NCI-H524 (cell line): Measurements from ENCODE around the gene ADRB2.
A peak's percentile ranks its signal among the peaks of the same experiment; 100 is the strongest.
"Not testable (repeated sequence)": the region's sequence is repeated elsewhere in the genome, so short reads cannot be mapped to it uniquely, and the experiment has no call there.

Source experiments
- DNase-seq, 2 experiments: peaks; one replicate each; lab custom pipeline; 2025; lab: John Stamatoyannopoulos, UW

The ADRB2 gene

GRCh38 chr5:148826053-148826738 lies at the start of gene ADRB2:
ADRB2 (plus strand) TSS chr5:148826611; CDS start chr5:148826832, 221 bp downstream.
- DNase-seq = peak; percentile 86 to 91

GRCh38 chr5:148776780-148777179 lies 49.6 kb upstream of the ADRB2 start:
- DNase-seq = no peak

GRCh38 chr5:148778882-148779281 lies 47.5 kb upstream of the ADRB2 start:
- no peak for DNase-seq

DNA sequence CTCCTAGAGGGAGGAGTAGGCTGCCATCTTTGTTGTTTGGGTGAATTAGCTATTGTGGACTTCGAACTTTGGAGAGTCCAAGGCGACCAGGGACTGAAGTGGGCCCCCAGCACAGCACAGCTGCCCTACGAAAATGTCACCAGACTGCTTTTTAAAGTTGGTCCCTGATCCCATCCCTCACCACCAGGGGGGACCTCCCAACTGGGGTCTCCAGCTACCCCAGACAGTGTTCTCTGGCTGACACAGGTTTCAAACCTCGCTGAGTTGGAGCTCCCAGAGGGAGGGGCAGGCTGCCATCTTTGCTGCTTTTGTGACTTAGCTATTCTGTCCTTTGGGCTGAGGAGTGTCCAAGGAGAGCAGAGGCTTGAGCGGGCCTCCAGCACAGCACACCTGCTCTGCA lies 45.7 kb upstream of the ADRB2 start:
- DNase-seq = no peak

- no peak for DNase-seq
These were observed 44.6 kb upstream of the ADRB2 start for GRCh38 chr5:148781766-148782165.

GRCh38 chr5:148785223-148785622 lies 41.2 kb upstream of the ADRB2 start:
- no peak for DNase-seq

GRCh38 chr5:148786456-148786855 lies 40.0 kb upstream of the ADRB2 start:
- DNase-seq = no peak

DNA sequence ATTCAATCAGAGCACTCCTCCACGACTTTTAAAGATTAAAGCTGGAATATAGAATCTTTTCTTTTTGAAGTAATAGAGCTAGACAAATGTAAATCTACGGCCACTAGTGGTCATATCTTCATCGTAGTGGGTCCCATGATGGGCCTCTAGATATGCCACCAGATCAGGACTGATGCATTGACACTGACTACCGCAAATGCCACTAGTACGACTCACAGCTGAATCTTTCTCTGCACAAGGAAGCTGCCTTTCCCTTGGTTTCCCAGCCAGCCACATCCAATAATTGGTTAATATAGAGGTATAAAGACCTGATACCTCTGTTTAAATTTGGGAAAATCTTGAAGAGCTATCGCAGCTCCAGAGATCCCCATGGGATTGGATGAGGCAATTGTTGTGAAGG lies 37.8 kb upstream of the ADRB2 start:
- no peak for DNase-seq

DNA sequence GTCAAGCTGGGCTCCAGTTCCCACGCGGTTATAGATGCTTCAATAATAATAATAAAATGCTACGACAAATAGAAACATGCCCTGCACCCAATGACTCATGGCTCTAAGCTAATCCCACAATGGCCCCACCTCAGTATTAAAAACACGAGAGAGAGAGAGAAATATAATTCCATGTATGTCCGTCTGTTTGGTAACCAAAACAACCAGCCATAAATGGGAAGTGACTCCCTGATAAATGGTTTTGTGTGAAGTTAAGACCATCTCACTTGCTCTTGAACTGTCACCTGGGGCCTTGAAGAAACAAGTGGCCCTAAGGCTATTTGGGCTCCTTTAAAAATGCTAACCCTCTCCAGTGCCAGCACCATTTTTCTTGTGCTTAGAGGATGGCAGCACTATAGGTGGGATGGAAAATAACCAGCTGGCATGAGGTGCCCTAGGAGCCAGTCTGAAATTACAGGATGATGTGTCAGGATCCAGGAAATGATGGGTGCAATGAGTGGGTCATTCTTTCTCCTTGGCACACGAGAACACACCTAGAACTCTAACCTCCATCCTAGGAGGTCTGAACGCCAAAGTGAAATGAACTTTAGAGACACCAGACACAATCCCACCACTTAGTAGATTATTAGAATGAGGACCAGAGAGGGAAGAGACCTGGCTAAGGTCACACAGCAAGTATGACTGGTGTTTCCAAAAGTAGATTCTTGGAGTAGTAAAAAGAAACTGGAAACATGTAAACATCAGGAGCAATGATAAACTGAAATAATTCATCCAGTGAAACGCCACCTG lies 35.7 kb upstream of the ADRB2 start:
- no peak for DNase-seq

DNA sequence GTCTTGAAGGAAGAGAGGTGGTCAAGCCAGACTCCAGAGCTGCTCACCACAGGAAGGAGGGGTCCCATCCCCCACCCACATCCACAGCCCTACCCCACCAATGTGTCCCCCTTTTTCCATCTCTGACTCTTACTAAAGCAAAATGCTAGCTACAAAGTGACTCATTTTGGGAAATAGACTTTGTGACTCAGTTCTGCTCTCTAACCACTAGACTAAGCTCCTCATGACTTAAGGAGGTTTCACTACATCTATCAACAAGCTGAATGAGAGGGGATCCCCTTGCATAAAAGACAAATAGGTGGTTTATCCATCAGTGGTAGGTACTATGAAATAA lies 35.1 kb upstream of the ADRB2 start:
- no peak for DNase-seq

DNA sequence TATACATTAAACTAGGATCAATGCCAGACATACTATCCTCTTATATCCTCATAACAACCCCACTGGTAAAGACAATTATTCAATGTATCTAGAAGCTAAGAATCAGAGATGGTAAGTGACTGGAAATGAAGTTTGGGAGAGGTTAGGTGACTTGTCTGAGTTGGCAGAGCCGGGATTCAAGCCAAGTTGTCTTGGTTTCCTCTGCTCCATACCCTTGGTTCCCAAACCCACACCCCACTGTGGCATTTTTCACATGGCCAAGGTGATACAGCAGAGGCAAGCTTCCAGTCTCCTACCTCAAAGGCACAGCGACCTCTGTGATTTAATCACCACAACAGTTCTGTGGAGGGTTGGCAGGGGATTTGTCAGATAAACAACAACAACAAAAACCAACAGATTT lies 34.7 kb upstream of the ADRB2 start:
- no peak for DNase-seq

- no peak for DNase-seq
These were observed 33.7 kb upstream of the ADRB2 start for GRCh38 chr5:148792744-148793143.

DNA sequence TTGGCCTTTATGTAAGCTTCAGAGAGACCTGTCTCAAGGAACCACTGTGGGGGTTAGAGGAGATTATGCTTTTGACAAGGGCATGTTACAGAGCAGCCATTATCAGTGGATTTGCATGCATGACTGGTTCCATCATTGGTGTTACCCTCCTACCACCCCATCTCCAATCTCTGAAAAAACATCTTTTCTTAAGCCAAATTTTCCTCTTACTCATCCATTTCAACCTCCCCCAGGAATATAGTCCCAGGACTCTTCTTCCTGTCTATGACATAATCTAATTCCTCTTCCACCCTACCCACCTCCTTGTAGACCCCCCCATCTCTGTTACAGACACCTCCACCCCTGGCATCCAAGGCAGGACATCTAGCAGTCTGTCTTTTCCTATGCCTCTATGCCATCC lies 33.1 kb upstream of the ADRB2 start:
- DNase-seq = no peak

GRCh38 chr5:148794275-148794674 lies 32.1 kb upstream of the ADRB2 start:
- DNase-seq = no peak

DNA sequence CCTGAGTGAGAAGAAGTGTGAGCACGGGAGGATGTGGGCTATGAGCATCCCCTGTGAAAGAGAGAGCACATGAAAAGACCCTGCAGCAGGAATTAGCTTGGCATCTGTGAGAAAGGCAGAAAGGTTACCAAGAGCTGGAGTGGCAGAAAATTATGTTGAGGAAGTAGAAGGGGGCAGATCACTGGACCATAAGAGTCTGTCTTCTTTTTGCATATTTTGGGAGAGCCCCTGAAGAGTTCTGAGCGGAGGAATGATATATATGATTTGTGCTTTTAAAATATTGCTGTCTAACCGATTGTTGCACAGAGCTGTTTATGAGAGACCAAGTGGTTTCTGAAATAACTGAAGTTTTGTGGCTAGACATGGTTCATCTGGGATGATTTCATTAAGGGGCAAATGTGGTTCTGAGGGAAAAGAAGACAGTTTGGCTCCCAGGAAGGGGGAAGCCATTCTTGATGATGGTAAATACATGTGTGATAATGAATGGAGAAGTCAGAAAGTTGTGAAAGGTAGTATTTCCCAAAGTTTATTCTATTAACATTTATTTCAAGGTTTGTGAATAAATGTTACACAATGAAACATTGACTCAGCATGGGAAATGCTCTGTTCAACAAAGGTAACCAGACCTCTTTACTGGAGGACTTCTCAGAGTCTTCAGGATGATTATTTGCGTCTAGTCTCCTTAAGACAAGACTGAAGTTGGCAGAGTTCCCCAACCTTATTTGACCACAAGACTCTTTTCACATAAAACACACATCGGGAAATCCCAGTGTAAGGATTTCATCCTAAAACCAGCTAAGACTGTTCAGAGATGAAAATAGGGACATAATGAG lies 31.5 kb upstream of the ADRB2 start:
- DNase-seq = no peak

- no peak for DNase-seq
These were observed 29.5 kb upstream of the ADRB2 start for GRCh38 chr5:148796936-148797335.

- DNase-seq = no peak
These were observed 27.6 kb upstream of the ADRB2 start for GRCh38 chr5:148798786-148799185.

- no peak for DNase-seq
These were observed 26.5 kb upstream of the ADRB2 start for GRCh38 chr5:148799737-148800527.

DNA sequence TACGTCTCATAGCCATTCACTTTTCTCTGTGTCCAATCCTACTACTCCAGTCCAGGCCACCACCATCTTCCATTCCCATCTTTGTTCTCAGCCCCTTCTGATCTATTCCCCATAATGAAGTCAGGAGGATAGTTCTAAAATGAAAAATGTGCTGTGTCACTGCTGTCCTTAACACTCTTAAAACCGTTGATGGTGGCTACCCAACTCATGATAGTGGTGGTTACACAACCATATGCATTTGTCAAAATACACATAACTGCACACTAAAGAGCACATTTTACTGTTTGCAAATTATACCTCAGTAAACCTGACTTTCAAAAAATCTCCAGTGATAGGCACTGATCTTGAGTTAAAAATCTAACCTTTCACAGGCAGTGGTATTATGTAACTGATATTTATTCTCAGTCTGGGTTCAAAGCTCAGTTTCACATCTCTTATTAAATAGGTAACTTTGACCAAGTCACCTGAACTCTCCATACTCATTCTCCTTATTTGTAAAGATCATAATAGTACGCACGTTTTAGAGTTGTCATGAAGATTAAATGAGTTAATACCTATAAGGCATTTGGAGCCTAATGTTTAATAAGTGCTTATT lies 24.6 kb upstream of the ADRB2 start:
- no peak for DNase-seq

DNA sequence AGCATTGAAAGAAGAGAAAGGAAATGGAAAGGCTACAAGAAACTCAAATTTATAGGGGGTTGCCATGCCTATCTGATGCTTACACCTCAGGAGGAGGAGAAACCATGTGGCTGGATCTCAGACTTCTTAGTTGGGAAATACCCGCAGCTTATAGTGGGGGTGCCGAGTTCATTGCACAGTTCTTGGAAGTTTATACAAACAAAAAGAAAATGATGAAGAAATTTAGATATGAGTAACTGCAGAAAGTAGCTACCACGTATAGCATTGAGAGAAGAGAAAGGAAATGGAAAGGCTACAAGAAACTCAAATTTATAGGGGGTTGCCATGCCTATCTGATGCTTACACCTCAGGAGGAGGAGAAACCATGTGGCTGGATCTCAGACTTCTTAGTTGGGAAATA lies 23.0 kb upstream of the ADRB2 start:
- not testable (repeated sequence) for DNase-seq

GRCh38 chr5:148804393-148804792 lies 22.0 kb upstream of the ADRB2 start:
- DNase-seq = no peak
